ENCODE results near the gene HPN.
"Not testable (repeated sequence)": the region's sequence is repeated elsewhere in the genome, so short reads cannot be mapped to it uniquely, and the experiment has no call there.

HPN gene

DNA sequence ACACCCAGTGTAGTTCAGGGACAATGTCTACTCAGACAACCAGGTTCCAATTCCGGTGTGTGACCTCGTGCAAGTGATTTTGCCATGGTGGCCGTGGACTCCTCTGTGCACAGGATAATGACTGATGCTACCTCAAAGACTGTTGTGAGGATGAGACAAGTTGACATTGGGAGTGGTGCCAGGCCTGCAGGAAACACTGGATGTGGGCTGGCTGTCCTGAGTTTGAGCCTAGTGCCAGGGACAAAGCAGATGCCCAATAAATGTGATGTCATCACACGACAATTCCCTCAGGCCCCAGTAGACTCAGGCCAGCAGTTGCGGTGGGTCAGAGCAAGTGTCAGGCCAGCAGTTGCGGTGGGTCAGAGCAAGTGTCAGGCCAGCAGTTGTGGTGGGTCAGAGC lies 17.4 kb upstream of the HPN start:
- Histone ChIP-seq H3K27ac (ENCODE audit: low read depth, low read length) (no peak overlapping the region), H3K36me3 (ENCODE audit: control insufficient read depth, insufficient read depth, low read length) (peaks cover 42% of the 10 kb centered on the region), H3K27me3 (ENCODE audit: control insufficient read depth, insufficient read depth, low read length) (no peaks in the 10 kb centered on the region), H3K4me1 (ENCODE audit: control insufficient read depth, insufficient read depth, low read length) (no peaks in the 10 kb centered on the region), H3K4me3 (ENCODE audit: low read length) (no peak overlapping the region), H3K9ac (ENCODE audit: low read length) (no peak overlapping the region)

DNA sequence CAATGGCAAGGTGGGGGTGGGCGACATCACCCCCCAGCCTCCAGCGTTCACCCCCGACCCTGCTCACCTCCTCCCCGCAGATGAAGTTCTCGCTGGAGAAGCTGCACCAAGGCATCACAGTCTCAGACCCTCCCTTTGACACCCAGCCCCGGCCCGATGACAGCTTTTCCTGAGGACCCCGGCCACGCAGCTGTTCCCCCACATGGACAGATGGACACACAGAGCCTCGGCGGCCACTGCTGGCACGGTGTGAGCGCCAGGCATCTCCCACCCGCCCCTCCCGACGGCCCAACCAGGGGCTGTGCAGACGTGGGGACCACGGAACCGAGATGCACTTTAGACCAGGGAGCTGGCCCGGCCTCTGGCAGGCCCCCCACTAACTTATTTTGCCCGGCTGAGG lies 15.6 kb upstream of the HPN start:
- no peaks in the 10 kb centered on the region for H3K27me3 ChIP-seq (ENCODE audit: control insufficient read depth, insufficient read depth, low read length)
- H3K4me3 ChIP-seq (ENCODE audit: low read length) = no peak overlapping the region
- no peak overlapping the region for H3K27ac ChIP-seq (ENCODE audit: low read depth, low read length)
- H3K9ac ChIP-seq (ENCODE audit: low read length) = no peak overlapping the region
- H3K36me3 ChIP-seq (ENCODE audit: control insufficient read depth, insufficient read depth, low read length) = peaks cover 29% of the 10 kb centered on the region
- H3K4me1 ChIP-seq (ENCODE audit: control insufficient read depth, insufficient read depth, low read length) = peaks cover 4% of the 10 kb centered on the region

- no peak overlapping the region for H3K9ac ChIP-seq (ENCODE audit: low read length)
- peaks cover 4% of the 10 kb centered on the region for H3K4me1 ChIP-seq (ENCODE audit: control insufficient read depth, insufficient read depth, low read length)
- H3K27me3 ChIP-seq (ENCODE audit: control insufficient read depth, insufficient read depth, low read length) = no peaks in the 10 kb centered on the region
- H3K27ac ChIP-seq (ENCODE audit: low read depth, low read length) = no peak overlapping the region
- no peak overlapping the region for H3K4me3 ChIP-seq (ENCODE audit: low read length)
- H3K36me3 ChIP-seq (ENCODE audit: control insufficient read depth, insufficient read depth, low read length) = peaks cover 25% of the 10 kb centered on the region
These were observed 15.1 kb upstream of the HPN start for GRCh38 chr19:35026418-35026817.

DNA sequence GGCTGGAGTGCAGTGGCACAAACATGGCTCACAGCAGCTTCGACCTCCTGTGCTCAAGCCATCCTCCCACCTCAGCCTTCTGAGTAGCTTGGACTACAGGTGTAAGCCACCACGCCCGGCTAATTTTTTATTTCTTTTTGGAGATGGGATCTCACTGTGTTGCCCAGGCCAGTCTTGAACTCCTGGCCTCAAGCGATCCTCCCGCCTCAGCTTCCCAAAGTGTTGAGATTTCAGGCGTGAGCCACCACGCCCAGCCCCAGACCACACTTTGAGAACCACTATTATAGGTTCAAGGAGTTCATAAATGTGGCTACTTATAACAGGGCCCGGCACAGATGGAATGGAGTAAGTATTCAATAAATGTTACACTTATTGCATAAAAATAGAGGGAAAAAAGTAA lies 14.5 kb upstream of the HPN start:
- H3K27ac ChIP-seq (ENCODE audit: low read depth, low read length) = no peak overlapping the region
- H3K4me1 ChIP-seq (ENCODE audit: control insufficient read depth, insufficient read depth, low read length) = peaks cover 4% of the 10 kb centered on the region
- H3K4me3 ChIP-seq (ENCODE audit: low read length) = no peak overlapping the region
- no peaks in the 10 kb centered on the region for H3K27me3 ChIP-seq (ENCODE audit: control insufficient read depth, insufficient read depth, low read length)
- H3K9ac ChIP-seq (ENCODE audit: low read length) = no peak overlapping the region
- H3K36me3 ChIP-seq (ENCODE audit: control insufficient read depth, insufficient read depth, low read length) = peaks cover 22% of the 10 kb centered on the region

DNA sequence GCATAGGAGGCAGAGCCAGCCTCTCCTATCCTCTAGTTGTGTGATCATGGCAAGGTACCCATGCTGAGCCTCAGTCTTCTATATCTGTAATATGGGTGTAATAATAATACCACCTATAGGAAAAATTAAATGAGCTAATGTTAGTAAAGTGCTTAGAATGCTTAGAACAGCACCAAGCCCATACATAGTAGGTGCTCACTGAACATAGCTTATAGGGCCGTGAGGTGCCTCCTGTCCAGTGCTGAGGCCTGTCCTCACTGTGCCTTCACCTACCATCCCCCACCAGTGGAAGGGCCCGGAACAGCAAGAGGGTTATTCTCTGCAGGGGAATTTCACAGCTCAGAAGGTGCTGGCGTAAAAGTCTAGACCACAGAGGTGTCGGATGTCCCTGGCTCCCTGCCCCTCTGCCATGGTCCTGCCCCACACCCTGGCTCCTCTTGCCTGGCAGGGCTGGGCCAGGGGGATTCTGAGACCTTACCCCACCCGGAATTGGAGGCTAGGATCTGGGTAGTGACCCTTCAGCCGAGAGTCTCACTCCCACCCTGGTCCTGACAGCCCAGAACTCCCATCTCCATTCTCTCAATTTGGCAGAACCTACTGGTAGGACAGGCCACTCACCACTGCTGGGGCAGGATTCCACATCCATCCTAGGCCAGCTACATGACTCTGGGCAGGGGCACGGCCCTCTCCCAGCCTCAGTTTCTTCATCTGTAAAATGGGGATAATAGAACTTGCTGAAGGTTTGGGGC lies 13.5 kb upstream of the HPN start:
- H3K27me3 ChIP-seq (ENCODE audit: control insufficient read depth, insufficient read depth, low read length) = no peaks in the 10 kb centered on the region
- peaks cover 19% of the 10 kb centered on the region for H3K36me3 ChIP-seq (ENCODE audit: control insufficient read depth, insufficient read depth, low read length)
- peaks cover 4% of the 10 kb centered on the region for H3K4me1 ChIP-seq (ENCODE audit: control insufficient read depth, insufficient read depth, low read length)
- H3K9ac ChIP-seq (ENCODE audit: low read length) = no peak overlapping the region
- H3K4me3 ChIP-seq (ENCODE audit: low read length) = no peak overlapping the region
- no peak overlapping the region for H3K27ac ChIP-seq (ENCODE audit: low read depth, low read length)

- H3K36me3 ChIP-seq (ENCODE audit: control insufficient read depth, insufficient read depth, low read length) = peaks cover 17% of the 10 kb centered on the region
- H3K4me3 ChIP-seq (ENCODE audit: low read length); H3K27me3 ChIP-seq (ENCODE audit: control insufficient read depth, insufficient read depth, low read length); H3K27ac ChIP-seq (ENCODE audit: low read depth, low read length); H3K4me1 ChIP-seq (ENCODE audit: control insufficient read depth, insufficient read depth, low read length); H3K9ac ChIP-seq (ENCODE audit: low read length): not testable (repeated sequence)
These were observed 13.0 kb upstream of the HPN start for GRCh38 chr19:35028600-35028885.

DNA sequence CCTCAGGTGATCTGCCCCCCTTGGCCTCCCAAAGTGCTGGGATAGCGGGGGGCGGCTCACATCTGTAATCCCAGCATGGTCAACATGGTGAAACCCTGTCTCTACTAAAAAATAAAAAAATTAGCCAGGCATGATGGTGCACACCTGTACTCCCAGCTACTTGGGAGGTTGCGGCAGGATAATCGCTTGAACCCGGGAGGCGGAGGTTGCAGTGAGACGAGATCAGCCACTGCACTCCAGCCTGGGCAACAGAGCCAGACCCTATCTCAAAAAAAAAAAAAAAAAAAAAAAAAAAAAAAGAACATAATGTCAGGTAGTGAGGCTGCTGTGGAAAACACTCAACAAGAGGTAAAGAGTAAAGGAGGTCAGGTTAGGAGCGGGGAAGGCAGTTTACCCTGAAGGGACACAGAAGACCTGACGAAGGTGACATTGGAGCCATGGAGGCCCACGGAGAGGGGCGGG lies 12.2 kb upstream of the HPN start:
- not testable (repeated sequence) for H3K36me3 ChIP-seq (ENCODE audit: control insufficient read depth, insufficient read depth, low read length); H3K4me3 ChIP-seq (ENCODE audit: low read length); H3K4me1 ChIP-seq (ENCODE audit: control insufficient read depth, insufficient read depth, low read length); H3K27me3 ChIP-seq (ENCODE audit: control insufficient read depth, insufficient read depth, low read length); H3K9ac ChIP-seq (ENCODE audit: low read length); H3K27ac ChIP-seq (ENCODE audit: low read depth, low read length)

GRCh38 chr19:35029737-35030256 lies 11.7 kb upstream of the HPN start:
- Histone ChIP-seq H3K4me1 (ENCODE audit: control insufficient read depth, insufficient read depth, low read length) (peaks cover 4% of the 10 kb centered on the region), H3K9ac (ENCODE audit: low read length) (no peak overlapping the region), H3K27ac (ENCODE audit: low read depth, low read length) (no peak overlapping the region), H3K36me3 (ENCODE audit: control insufficient read depth, insufficient read depth, low read length) (peaks cover 8% of the 10 kb centered on the region), H3K27me3 (ENCODE audit: control insufficient read depth, insufficient read depth, low read length) (no peaks in the 10 kb centered on the region), H3K4me3 (ENCODE audit: low read length) (peak overlapping the region; percentile 52)

- H3K4me1 ChIP-seq (ENCODE audit: control insufficient read depth, insufficient read depth, low read length) = peaks cover 4% of the 10 kb centered on the region
- no peaks in the 10 kb centered on the region for H3K27me3 ChIP-seq (ENCODE audit: control insufficient read depth, insufficient read depth, low read length)
- peak within 1 kb of the TSS; percentile 55 for H3K4me3 ChIP-seq (ENCODE audit: low read length)
- H3K36me3 ChIP-seq (ENCODE audit: control insufficient read depth, insufficient read depth, low read length) = peaks cover 7% of the 10 kb centered on the region
- H3K27ac ChIP-seq (ENCODE audit: low read depth, low read length) = no peak within 1 kb of the TSS
- H3K9ac ChIP-seq (ENCODE audit: low read length) = no peak within 1 kb of the TSS
These were observed 11.1 kb upstream of the HPN start, which contains the start of gene SCN1B for GRCh38 chr19:35030257-35031071. Gene SCN1B (plus strand): TSS chr19:35030470. CDS start chr19:35030821, 351 bp downstream.

DNA sequence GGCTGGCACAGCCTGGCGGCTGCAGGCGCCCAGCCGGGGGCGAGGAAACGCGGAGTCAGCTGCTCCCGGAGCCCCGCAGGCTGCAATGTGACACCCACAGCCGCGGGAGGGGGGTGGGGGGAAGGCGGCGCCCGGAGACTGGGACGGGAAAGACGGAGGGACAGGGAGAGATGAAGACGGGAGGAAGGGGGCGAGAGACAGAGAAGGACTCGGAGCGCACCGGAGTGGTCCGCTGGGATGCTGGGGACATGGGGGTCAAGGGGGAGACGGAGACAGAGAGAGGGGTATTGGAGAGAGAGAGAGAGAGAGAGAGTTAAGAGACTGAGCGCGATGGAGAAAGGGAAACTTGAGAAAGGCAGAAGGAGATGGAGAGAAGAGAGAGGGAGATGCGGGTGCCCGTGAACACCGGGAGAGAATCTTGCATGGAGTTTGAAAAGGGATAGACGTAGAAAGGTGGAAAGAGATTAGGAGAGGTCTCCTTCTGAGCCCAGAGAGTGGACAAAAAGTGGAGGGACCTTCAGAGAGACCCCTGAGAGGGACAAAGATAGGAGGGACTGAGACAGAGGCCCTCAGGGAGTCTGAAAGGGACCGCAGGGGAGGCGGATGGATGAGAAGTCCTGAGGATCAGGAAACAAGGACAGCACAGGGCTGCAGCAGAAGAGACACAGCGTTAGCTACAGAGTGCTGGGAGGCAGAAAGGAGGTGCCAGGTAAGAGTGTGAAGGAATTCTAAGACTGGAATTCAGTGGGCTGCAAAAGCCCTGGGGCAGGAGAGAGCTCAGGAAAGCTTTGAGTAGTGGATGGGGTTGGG lies 10.2 kb upstream of the HPN start:
- H3K27me3 ChIP-seq (ENCODE audit: control insufficient read depth, insufficient read depth, low read length) = no peaks in the 10 kb centered on the region
- no peak overlapping the region for H3K9ac ChIP-seq (ENCODE audit: low read length)
- no peak overlapping the region for H3K27ac ChIP-seq (ENCODE audit: low read depth, low read length)

DNA sequence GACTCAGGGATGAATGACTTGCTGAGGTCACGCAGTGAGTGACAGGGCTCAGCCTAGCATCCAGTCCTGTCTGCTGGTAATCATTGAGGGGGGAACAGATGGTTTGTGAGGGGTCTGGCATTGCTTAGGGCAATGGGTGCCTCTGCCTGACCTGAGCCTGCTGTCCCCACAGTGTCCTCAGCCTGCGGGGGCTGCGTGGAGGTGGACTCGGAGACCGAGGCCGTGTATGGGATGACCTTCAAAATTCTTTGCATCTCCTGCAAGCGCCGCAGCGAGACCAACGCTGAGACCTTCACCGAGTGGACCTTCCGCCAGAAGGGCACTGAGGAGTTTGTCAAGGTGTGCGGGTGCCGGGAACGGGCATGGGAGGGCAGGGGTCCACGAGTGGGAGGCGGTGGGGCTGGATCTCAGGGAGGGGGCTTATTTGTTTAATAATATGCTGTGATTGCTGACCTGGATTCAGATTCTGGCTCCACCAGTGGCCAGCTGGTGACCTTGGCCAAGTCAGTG lies 9.1 kb upstream of the HPN start:
- Histone ChIP-seq H3K9ac (ENCODE audit: low read length) (no peak overlapping the region), H3K4me3 (ENCODE audit: low read length) (no peak overlapping the region), H3K27me3 (ENCODE audit: control insufficient read depth, insufficient read depth, low read length) (no peaks in the 10 kb centered on the region), H3K36me3 (ENCODE audit: control insufficient read depth, insufficient read depth, low read length) (peaks cover 3% of the 10 kb centered on the region), H3K27ac (ENCODE audit: low read depth, low read length) (no peak overlapping the region), H3K4me1 (ENCODE audit: control insufficient read depth, insufficient read depth, low read length) (peaks cover 4% of the 10 kb centered on the region)

More for the DNA sequence above, 10.2 kb upstream of the HPN start:
- Histone ChIP-seq H3K36me3 (ENCODE audit: control insufficient read depth, insufficient read depth, low read length) (peaks cover 4% of the 10 kb centered on the region), H3K4me3 (ENCODE audit: low read length) (peak overlapping the region; percentile 55), H3K4me1 (ENCODE audit: control insufficient read depth, insufficient read depth, low read length) (peaks cover 4% of the 10 kb centered on the region)
